Measurements from ENCODE around the gene MDM4.
A peak's percentile ranks its signal among the peaks of the same experiment; 100 is the strongest.
"Not testable (repeated sequence)": the region's sequence is repeated elsewhere in the genome, so short reads cannot be mapped to it uniquely, and the experiment has no call there.

The MDM4 gene

GRCh38 chr1:204493145-204493983, 22.8 kb upstream of the MDM4 start:
- DNase-seq: no peak

- DNase-seq: peak; percentile 69
Observed at GRCh38 chr1:204493984-204494280, 22.3 kb upstream of the MDM4 start.

GRCh38 chr1:204494281-204495077, 21.7 kb upstream of the MDM4 start, which contains the start of gene PIK3C2B:
TSS of gene PIK3C2B (minus strand) at chr1:204494805. CDS start at chr1:204469802, 25,003 bp downstream.
- DNase-seq: peak; percentile 70

- no peak for DNase-seq
Observed at GRCh38 chr1:204495078-204495753, 21.0 kb upstream of the MDM4 start.

- DNase-seq: no peak
Observed at GRCh38 chr1:204495777-204496176, 20.4 kb upstream of the MDM4 start.

GRCh38 chr1:204498981-204499380, 17.2 kb upstream of the MDM4 start:
- no peak for DNase-seq

GRCh38 chr1:204499511-204500468, 16.4 kb upstream of the MDM4 start:
- DNase-seq: no peak

GRCh38 chr1:204502241-204502640, 14.0 kb upstream of the MDM4 start:
- no peak for DNase-seq

GRCh38 chr1:204503122-204503912, 12.9 kb upstream of the MDM4 start:
- DNase-seq: peak; percentile 69

- DNase-seq: no peak
Observed at GRCh38 chr1:204503913-204504519, 12.2 kb upstream of the MDM4 start.

- no peak for DNase-seq
Observed at GRCh38 chr1:204505674-204506200, 10.5 kb upstream of the MDM4 start.

GRCh38 chr1:204506201-204506968, 9.8 kb upstream of the MDM4 start:
- peak; percentile 81 for DNase-seq

- DNase-seq: peak; percentile 94
Observed at GRCh38 chr1:204506969-204507316, 9.3 kb upstream of the MDM4 start.

GRCh38 chr1:204507317-204508105, 8.7 kb upstream of the MDM4 start:
- DNase-seq: no peak

GRCh38 chr1:204509186-204509635, 7.0 kb upstream of the MDM4 start:
- no peak for DNase-seq

GRCh38 chr1:204511366-204511765, 4.8 kb upstream of the MDM4 start:
- DNase-seq: no peak

- peak; percentile 80 for DNase-seq
Observed at GRCh38 chr1:204513117-204513716, 3.0 kb upstream of the MDM4 start.

GRCh38 chr1:204514828-204515227, 1.4 kb upstream of the MDM4 start:
- no peak for DNase-seq

- not testable (repeated sequence) for DNase-seq
Observed at GRCh38 chr1:204517382-204517781, 1.2 kb downstream of the MDM4 start.
